ENCODE measurements around the gene SLC25A21. TPM values are rescaled to one million over a fixed set of nuclear protein-coding genes. Genes with fewer than 3 reads are reported as not detected.
"Not testable (repeated sequence)": the region's sequence is repeated elsewhere in the genome, so short reads cannot be mapped to it uniquely, and the experiment has no call there.

Gene SLC25A21
- total RNA-seq, 5 donors from 2014 or later (not counting 1 experiment from before 2014, with no cell fraction given), result not detected

GRCh38 chr14:37150414-37150813, 22.0 kb downstream of the SLC25A21 start:
- Mint-ChIP-seq H3K9me3 (peaks cover 8 to 13% (median 10%) of the 10 kb centered on the region in 3 donors), H3K4me1 (no peaks in the 10 kb centered on the region), H3K4me3 (no peak overlapping the region), H3K27ac (no peak overlapping the region), H3K36me3 (no peaks in the 10 kb centered on the region), H3K27me3 (no peaks in the 10 kb centered on the region)
- no peak for DNase-seq
- ATAC-seq (replicated peaks in 1 of 4), result no peak
- no CpG with 5 or more reads among the region's 3 CpGs for WGBS (ENCODE audit: insufficient coverage)
- no peaks in the 10 kb centered on the region for H3K27me3 ChIP-seq (replicated peaks in 1 of 2; ENCODE audit: control insufficient read depth in 2 of 2, extremely low read depth in 1 of 2, insufficient read depth in 2 of 2, low read length in 1 of 2)
- H3K4me1 ChIP-seq (ENCODE audit: control insufficient read depth in 1 of 2, extremely low read depth in 1 of 2, insufficient read depth in 2 of 2, low read length in 2 of 2), result no peaks in the 10 kb centered on the region
- POLR2A ChIA-PET, result no interaction called here
- H3K27ac ChIP-seq (ENCODE audit: low read length), result no peak overlapping the region
- CTCF ChIA-PET, result interaction anchor here in 1 of 2 donors (0.5 kb wide), 1 partner anchor 856 kb away, joined by 3 read pairs; no protein-coding TSS in a partner anchor
- no peaks in the 10 kb centered on the region for H3K9me3 ChIP-seq
- no peak overlapping the region for H3K4me3 ChIP-seq (ENCODE audit: control insufficient read depth in 1 of 2, extremely low read depth in 1 of 2, low read length in 1 of 2)
- H3K36me3 ChIP-seq (ENCODE audit: control insufficient read depth in 2 of 2, extremely low read depth in 1 of 2, insufficient read depth in 1 of 2, low read length in 1 of 2), result no peaks in the 10 kb centered on the region

DNA sequence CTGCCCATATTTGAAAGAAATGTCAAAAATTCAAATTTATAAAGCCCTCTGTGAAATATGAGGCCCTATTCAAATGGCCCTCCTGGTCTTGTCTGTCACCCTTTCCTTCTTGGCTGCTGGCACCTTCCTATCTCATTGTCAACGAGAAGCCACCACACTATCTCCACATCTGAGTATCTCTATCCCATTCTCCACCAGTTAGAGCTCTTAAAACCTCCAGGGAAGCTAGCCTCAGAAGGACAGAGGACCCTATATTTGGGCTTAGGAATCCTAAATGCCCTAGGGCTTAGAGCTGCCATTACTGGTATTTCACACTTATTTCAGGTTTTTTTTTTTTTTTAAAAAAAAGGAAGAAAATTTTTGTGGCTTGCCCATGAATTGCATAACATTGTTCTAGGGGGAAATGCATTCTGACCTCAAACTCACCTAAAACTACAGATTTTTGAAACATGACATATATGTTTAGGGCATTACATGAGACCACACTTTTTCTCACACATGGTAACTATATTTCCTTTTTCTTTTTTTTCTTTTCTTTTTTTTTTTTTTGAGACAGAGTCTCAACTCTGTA, 25.0 kb downstream of the SLC25A21 start:
- WGBS (ENCODE audit: insufficient coverage), result 75% methylated on average over 1 of the region's 1 CpG
- Mint-ChIP-seq H3K27ac (no peak overlapping the region), H3K36me3 (no peaks in the 10 kb centered on the region), H3K4me3 (no peak overlapping the region), H3K9me3 (peaks cover 0 to 1% (median 0%) of the 10 kb centered on the region in 3 donors), H3K27me3 (no peaks in the 10 kb centered on the region), H3K4me1 (no peaks in the 10 kb centered on the region)
- DNase-seq (no peak), ATAC-seq (replicated peaks in 1 of 4) (no peak)
- no peaks in the 10 kb centered on the region for H3K4me1 ChIP-seq (ENCODE audit: control insufficient read depth in 1 of 2, extremely low read depth in 1 of 2, insufficient read depth in 2 of 2, low read length in 2 of 2)
- ChIA-PET POLR2A (no interaction called here), CTCF (interaction anchor here in 1 of 2 donors (0.7 kb wide), 2 partner anchors 8 to 44 kb away, joined by 3 to 6 read pairs; no protein-coding TSS in a partner anchor)
- H3K27ac ChIP-seq (ENCODE audit: low read length), result no peak overlapping the region
- H3K4me3 ChIP-seq (ENCODE audit: control insufficient read depth in 1 of 2, extremely low read depth in 1 of 2, low read length in 1 of 2), result no peak overlapping the region
- H3K36me3 ChIP-seq (ENCODE audit: control insufficient read depth in 2 of 2, extremely low read depth in 1 of 2, insufficient read depth in 1 of 2, low read length in 1 of 2), result no peaks in the 10 kb centered on the region
- H3K9me3 ChIP-seq, result no peaks in the 10 kb centered on the region
- no peaks in the 10 kb centered on the region for H3K27me3 ChIP-seq (replicated peaks in 1 of 2; ENCODE audit: control insufficient read depth in 2 of 2, extremely low read depth in 1 of 2, insufficient read depth in 2 of 2, low read length in 1 of 2)

GRCh38 chr14:37146438-37146837, 26.0 kb downstream of the SLC25A21 start:
- H3K27ac ChIP-seq (ENCODE audit: low read length); H3K4me3 ChIP-seq (ENCODE audit: control insufficient read depth in 1 of 2, extremely low read depth in 1 of 2, low read length in 1 of 2); H3K9me3 ChIP-seq; H3K4me1 Mint-ChIP-seq; H3K36me3 ChIP-seq (ENCODE audit: control insufficient read depth in 2 of 2, extremely low read depth in 1 of 2, insufficient read depth in 1 of 2, low read length in 1 of 2); POLR2A ChIA-PET; DNase-seq; H3K4me3 Mint-ChIP-seq; H3K27me3 Mint-ChIP-seq; H3K27ac Mint-ChIP-seq; ATAC-seq (replicated peaks in 1 of 4); H3K27me3 ChIP-seq (replicated peaks in 1 of 2; ENCODE audit: control insufficient read depth in 2 of 2, extremely low read depth in 1 of 2, insufficient read depth in 2 of 2, low read length in 1 of 2); H3K4me1 ChIP-seq (ENCODE audit: control insufficient read depth in 1 of 2, extremely low read depth in 1 of 2, insufficient read depth in 2 of 2, low read length in 2 of 2); H3K36me3 Mint-ChIP-seq; H3K9me3 Mint-ChIP-seq: not testable (repeated sequence)
- whole genome bisulfite sequencing (ENCODE audit: insufficient coverage), result no CpG with 5 or more reads among the region's 1 CpG
- CTCF ChIA-PET, result interaction anchor here in 1 of 2 donors (0.6 kb wide), 1 partner anchor 8 kb away, joined by 3 read pairs; no protein-coding TSS in a partner anchor

- no peaks in the 10 kb centered on the region for H3K27me3 Mint-ChIP-seq
- no peaks in the 10 kb centered on the region for H3K36me3 Mint-ChIP-seq
- peaks cover 0 to 1% (median 0%) of the 10 kb centered on the region in 3 donors for H3K9me3 Mint-ChIP-seq
- H3K4me3 ChIP-seq (ENCODE audit: control insufficient read depth in 1 of 2, extremely low read depth in 1 of 2, low read length in 1 of 2), result no peak overlapping the region
- CTCF ChIA-PET, result no interaction called here
- H3K27me3 ChIP-seq (replicated peaks in 1 of 2; ENCODE audit: control insufficient read depth in 2 of 2, extremely low read depth in 1 of 2, insufficient read depth in 2 of 2, low read length in 1 of 2), result no peaks in the 10 kb centered on the region
- H3K4me1 ChIP-seq (ENCODE audit: control insufficient read depth in 1 of 2, extremely low read depth in 1 of 2, insufficient read depth in 2 of 2, low read length in 2 of 2), result no peaks in the 10 kb centered on the region
- H3K36me3 ChIP-seq (ENCODE audit: control insufficient read depth in 2 of 2, extremely low read depth in 1 of 2, insufficient read depth in 1 of 2, low read length in 1 of 2), result no peaks in the 10 kb centered on the region
- DNase-seq (no peak), ATAC-seq (replicated peaks in 1 of 4) (no peak)
- no peak overlapping the region for H3K27ac ChIP-seq (ENCODE audit: low read length)
- no peaks in the 10 kb centered on the region for H3K9me3 ChIP-seq
- no peak overlapping the region for H3K27ac Mint-ChIP-seq
- POLR2A ChIA-PET, result no interaction called here
- H3K4me3 Mint-ChIP-seq, result no peak overlapping the region
- H3K4me1 Mint-ChIP-seq, result no peaks in the 10 kb centered on the region
These were observed 27.0 kb downstream of the SLC25A21 start for GRCh38 chr14:37145395-37145794.

DNA sequence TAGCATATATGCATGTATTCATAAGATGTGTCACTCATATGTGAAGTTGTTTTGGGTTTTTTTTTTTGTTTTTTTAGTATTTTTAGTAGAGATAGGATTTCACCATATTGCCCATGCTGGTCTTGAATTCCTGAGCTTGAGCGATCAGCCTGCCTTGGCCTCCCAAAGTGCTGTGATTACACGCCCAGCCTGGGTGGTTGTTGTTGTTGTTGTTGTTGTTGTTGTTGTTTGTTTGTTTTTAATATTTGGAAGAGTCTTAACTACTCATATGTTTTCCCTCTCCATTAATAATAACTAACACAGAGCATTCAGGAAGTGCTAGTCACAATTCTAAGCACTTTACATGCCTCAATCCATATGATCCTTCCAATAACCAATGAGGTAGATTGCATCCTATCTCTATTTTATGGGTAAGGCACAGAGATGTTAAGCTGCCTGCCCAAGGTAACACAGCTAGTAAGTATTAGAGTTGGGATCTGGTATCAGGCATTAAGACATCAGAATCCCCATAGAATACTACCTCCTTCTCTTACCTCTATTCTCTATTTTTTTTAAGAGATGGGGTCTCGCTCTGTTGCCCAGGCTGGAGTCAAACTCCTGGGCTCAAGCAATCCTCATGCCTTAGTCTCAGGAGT, 27.6 kb downstream of the SLC25A21 start:
- no CpG with 5 or more reads among the region's 3 CpGs for WGBS (ENCODE audit: insufficient coverage)
- no peaks in the 10 kb centered on the region for H3K36me3 ChIP-seq (ENCODE audit: control insufficient read depth in 2 of 2, extremely low read depth in 1 of 2, insufficient read depth in 1 of 2, low read length in 1 of 2)
- ChIA-PET POLR2A (no interaction called here), CTCF (no interaction called here)
- no peaks in the 10 kb centered on the region for H3K36me3 Mint-ChIP-seq
- peaks cover 0 to 2% of the 10 kb centered on the region in 2 experiments for H3K27me3 ChIP-seq (replicated peaks in 1 of 2; ENCODE audit: control insufficient read depth in 2 of 2, extremely low read depth in 1 of 2, insufficient read depth in 2 of 2, low read length in 1 of 2)
- H3K9me3 Mint-ChIP-seq, result peaks cover 0 to 1% (median 0%) of the 10 kb centered on the region in 3 donors
- no peak overlapping the region for H3K4me3 Mint-ChIP-seq
- no peaks in the 10 kb centered on the region for H3K4me1 Mint-ChIP-seq
- H3K9me3 ChIP-seq, result no peaks in the 10 kb centered on the region
- H3K27me3 Mint-ChIP-seq, result no peaks in the 10 kb centered on the region
- no peak overlapping the region for H3K4me3 ChIP-seq (ENCODE audit: control insufficient read depth in 1 of 2, extremely low read depth in 1 of 2, low read length in 1 of 2)
- H3K4me1 ChIP-seq (ENCODE audit: control insufficient read depth in 1 of 2, extremely low read depth in 1 of 2, insufficient read depth in 2 of 2, low read length in 2 of 2), result no peaks in the 10 kb centered on the region
- no peak for ATAC-seq (replicated peaks in 1 of 4)
- no peak for DNase-seq
- H3K27ac ChIP-seq (ENCODE audit: low read length), result no peak overlapping the region
- H3K27ac Mint-ChIP-seq, result no peak overlapping the region

DNA sequence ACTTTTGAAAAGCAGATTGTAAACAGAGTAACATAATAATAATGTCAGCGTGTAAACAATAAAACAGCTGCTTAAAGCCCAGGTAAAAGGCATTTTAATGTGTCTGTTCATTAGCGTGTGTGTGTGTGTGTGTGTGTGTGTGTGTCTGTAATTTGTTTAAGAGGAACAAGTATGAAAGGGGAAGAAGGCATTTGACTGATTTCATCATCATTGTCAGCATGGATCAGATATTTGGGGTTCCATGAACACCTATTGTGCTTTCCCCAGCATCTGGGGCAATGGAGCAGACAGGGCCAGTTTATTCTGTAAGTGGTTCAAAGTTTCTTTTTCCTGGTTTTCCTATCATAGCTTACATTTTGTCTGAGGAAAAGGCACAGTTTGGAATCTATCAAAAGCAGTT, 28.9 kb downstream of the SLC25A21 start:
- ChIA-PET POLR2A (no interaction called here), CTCF (no interaction called here)
- Mint-ChIP-seq H3K27ac (no peak overlapping the region), H3K36me3 (no peaks in the 10 kb centered on the region), H3K4me1 (no peaks in the 10 kb centered on the region), H3K4me3 (no peak overlapping the region), H3K9me3 (peaks cover 0 to 1% (median 0%) of the 10 kb centered on the region in 3 donors), H3K27me3 (no peaks in the 10 kb centered on the region)
- Histone ChIP-seq H3K27ac (ENCODE audit: low read length) (no peak overlapping the region), H3K27me3 (replicated peaks in 1 of 2; ENCODE audit: control insufficient read depth in 2 of 2, extremely low read depth in 1 of 2, insufficient read depth in 2 of 2, low read length in 1 of 2) (peaks cover 0 to 3% of the 10 kb centered on the region in 2 experiments), H3K36me3 (ENCODE audit: control insufficient read depth in 2 of 2, extremely low read depth in 1 of 2, insufficient read depth in 1 of 2, low read length in 1 of 2) (no peaks in the 10 kb centered on the region), H3K4me3 (ENCODE audit: control insufficient read depth in 1 of 2, extremely low read depth in 1 of 2, low read length in 1 of 2) (no peak overlapping the region), H3K4me1 (ENCODE audit: control insufficient read depth in 1 of 2, extremely low read depth in 1 of 2, insufficient read depth in 2 of 2, low read length in 2 of 2) (no peaks in the 10 kb centered on the region), H3K9me3 (no peaks in the 10 kb centered on the region)
- WGBS (ENCODE audit: insufficient coverage), result 63% methylated on average over 1 of the region's 2 CpGs
- DNase-seq (no peak), ATAC-seq (replicated peaks in 1 of 4) (no peak)
